ENCODE measurements around the gene L3MBTL4.

DNA sequence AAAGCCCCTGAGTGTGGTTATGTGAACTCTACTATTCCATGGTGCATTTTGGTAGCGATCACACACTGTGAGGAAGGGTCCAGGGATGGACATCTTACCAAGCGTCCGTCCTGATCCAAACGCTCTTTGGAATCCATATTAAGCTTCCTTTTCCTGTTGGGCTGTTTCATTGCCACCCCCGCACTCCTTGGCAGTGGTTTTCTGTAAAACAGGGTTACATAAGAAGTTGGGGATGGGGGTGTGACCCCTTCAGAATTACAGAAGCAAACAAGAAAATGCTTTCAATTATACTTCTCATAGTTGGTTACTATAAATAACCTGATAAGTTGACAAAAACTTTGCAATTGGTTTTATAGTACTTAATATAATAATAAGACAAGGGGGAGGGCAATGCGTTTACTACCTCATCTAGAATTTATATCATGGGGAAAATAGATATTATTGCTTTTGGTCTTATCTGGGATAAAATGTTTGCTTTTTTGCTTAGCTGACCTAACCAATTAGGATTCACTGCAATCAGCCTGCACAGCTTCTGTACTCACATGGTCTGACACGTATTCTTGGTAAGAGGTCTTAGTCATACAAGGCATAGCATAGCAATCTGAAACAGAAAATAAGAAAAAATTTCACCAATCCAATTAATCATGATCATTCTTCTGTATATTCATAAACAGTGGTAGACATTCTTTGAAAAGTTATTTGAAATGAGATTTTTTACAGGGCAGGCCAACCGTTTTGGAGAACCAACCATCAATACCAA lies 103.1 kb downstream of the L3MBTL4 start:
- TF ChIP-seq, protein P1, sequence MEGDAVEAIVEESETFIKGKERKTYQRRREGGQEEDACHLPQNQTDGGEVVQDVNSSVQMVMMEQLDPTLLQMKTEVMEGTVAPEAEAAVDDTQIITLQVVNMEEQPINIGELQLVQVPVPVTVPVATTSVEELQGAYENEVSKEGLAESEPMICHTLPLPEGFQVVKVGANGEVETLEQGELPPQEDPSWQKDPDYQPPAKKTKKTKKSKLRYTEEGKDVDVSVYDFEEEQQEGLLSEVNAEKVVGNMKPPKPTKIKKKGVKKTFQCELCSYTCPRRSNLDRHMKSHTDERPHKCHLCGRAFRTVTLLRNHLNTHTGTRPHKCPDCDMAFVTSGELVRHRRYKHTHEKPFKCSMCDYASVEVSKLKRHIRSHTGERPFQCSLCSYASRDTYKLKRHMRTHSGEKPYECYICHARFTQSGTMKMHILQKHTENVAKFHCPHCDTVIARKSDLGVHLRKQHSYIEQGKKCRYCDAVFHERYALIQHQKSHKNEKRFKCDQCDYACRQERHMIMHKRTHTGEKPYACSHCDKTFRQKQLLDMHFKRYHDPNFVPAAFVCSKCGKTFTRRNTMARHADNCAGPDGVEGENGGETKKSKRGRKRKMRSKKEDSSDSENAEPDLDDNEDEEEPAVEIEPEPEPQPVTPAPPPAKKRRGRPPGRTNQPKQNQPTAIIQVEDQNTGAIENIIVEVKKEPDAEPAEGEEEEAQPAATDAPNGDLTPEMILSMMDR (conservative IDR thresholded peaks at IDR 0.05; ENCODE audit: low read length): no peak
- no peak for TF ChIP-seq EZH2phosphoT487 (IDR thresholded peaks at IDR 0.05; ENCODE audit: borderline replicate concordance, low read depth, low read length)
